HG03520 (cell line): ENCODE measurements around the gene IER5.
A peak's percentile ranks its signal among the peaks of the same experiment; 100 is the strongest.

Experiments used
- ATAC-seq: cut with Tn5 transposase; IDR thresholded peaks from one replicate; pipeline ENCODE4 v1.9.1; 2021; ENCODE audit warnings: mild to moderate bottlenecking, moderate library complexity; ENCODE audit not compliant: unreplicated experiment

The IER5 gene

GRCh38 chr1:181133441-181133951 lies 45.0 kb downstream of the IER5 start:
- no peak for ATAC-seq

- no peak for ATAC-seq
These were observed 45.5 kb downstream of the IER5 start for GRCh38 chr1:181133969-181134418.

GRCh38 chr1:181134543-181135436 lies 46.3 kb downstream of the IER5 start:
- ATAC-seq: peak; percentile 37

GRCh38 chr1:181135437-181135731 lies 46.9 kb downstream of the IER5 start:
- no peak for ATAC-seq

- no peak for ATAC-seq
These were observed 47.6 kb downstream of the IER5 start for GRCh38 chr1:181135815-181136737.

- ATAC-seq: no peak
These were observed 48.2 kb downstream of the IER5 start for GRCh38 chr1:181136738-181137122.

GRCh38 chr1:181137217-181137743 lies 48.8 kb downstream of the IER5 start:
- ATAC-seq: no peak

- no peak for ATAC-seq
These were observed 51.1 kb downstream of the IER5 start for GRCh38 chr1:181139631-181140061.

- no peak for ATAC-seq
These were observed 51.9 kb downstream of the IER5 start for GRCh38 chr1:181140398-181140797.

GRCh38 chr1:181140891-181141290 lies 52.4 kb downstream of the IER5 start:
- no peak for ATAC-seq

- ATAC-seq: no peak
These were observed 53.0 kb downstream of the IER5 start for GRCh38 chr1:181141431-181141910.
